Fibroblast of mammary gland (primary cell): ENCODE results near the gene TENM4.
A peak's percentile ranks its signal among the peaks of the same experiment; 100 is the strongest.

Experiments
- DNase-seq: peaks from one replicate; pipeline ENCODE4 v3.0.0-alpha.2; 2010; ENCODE audit warnings: low read depth
- H3K4me3 ChIP-seq: 2 replicates; pipeline ENCODE4 v1.5.1; 2011; ENCODE audit warnings: low read depth, mild to moderate bottlenecking, low read length, moderate library complexity; ENCODE audit not compliant: control insufficient read depth
- TF ChIP-seq, protein P1 (sequence below): conservative IDR thresholded peaks from 2 replicates; pipeline ENCODE4 v1.5.1; 2011; ENCODE audit warnings: low read depth, low read length, inconsistent platforms; ENCODE audit not compliant: control insufficient read depth, insufficient read depth

Gene TENM4

GRCh38 chr11:79329561-79329960 is 111.3 kb downstream of the TENM4 start:
- TF ChIP-seq, protein P1, sequence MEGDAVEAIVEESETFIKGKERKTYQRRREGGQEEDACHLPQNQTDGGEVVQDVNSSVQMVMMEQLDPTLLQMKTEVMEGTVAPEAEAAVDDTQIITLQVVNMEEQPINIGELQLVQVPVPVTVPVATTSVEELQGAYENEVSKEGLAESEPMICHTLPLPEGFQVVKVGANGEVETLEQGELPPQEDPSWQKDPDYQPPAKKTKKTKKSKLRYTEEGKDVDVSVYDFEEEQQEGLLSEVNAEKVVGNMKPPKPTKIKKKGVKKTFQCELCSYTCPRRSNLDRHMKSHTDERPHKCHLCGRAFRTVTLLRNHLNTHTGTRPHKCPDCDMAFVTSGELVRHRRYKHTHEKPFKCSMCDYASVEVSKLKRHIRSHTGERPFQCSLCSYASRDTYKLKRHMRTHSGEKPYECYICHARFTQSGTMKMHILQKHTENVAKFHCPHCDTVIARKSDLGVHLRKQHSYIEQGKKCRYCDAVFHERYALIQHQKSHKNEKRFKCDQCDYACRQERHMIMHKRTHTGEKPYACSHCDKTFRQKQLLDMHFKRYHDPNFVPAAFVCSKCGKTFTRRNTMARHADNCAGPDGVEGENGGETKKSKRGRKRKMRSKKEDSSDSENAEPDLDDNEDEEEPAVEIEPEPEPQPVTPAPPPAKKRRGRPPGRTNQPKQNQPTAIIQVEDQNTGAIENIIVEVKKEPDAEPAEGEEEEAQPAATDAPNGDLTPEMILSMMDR = no peak
- DNase-seq = no peak

GRCh38 chr11:79328402-79328801 is 112.4 kb downstream of the TENM4 start:
- TF ChIP-seq, protein P1 = no peak
- no peak overlapping the region for H3K4me3 ChIP-seq
- DNase-seq = no peak

More at GRCh38 chr11:79329561-79329960, 111.3 kb downstream of the TENM4 start:
- H3K4me3 ChIP-seq = no peak overlapping the region

DNA sequence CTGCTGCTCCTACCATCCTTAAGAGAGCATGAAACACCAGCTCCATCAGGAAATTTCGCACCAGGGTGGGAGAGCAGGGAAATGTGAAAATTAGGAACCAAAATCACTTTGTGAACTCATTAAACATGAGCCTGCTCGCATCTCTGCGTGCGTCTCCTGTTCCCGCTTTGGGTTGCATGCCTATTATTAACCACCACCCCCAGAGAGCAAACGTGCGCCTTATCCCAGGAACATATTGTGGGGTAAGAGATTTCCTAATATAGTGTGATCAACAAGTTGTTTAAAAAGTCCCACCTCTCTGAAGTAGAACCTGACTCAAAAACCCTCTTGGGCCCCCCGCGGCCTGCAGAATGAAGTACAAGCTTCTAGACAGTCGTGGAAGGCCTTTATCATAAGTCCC is 115.0 kb downstream of the TENM4 start:
- TF ChIP-seq, protein P1 = no peak
- no peak for DNase-seq
- no peak overlapping the region for H3K4me3 ChIP-seq

GRCh38 chr11:79321263-79321662 is 119.6 kb downstream of the TENM4 start:
- H3K4me3 ChIP-seq = no peak overlapping the region
- DNase-seq = peak; percentile 49
- TF ChIP-seq, protein P1 = no peak

GRCh38 chr11:79314906-79315689 is 125.7 kb downstream of the TENM4 start:
- TF ChIP-seq, protein P1 = no peak
- DNase-seq = peak; percentile 30
- H3K4me3 ChIP-seq = no peak overlapping the region

DNA sequence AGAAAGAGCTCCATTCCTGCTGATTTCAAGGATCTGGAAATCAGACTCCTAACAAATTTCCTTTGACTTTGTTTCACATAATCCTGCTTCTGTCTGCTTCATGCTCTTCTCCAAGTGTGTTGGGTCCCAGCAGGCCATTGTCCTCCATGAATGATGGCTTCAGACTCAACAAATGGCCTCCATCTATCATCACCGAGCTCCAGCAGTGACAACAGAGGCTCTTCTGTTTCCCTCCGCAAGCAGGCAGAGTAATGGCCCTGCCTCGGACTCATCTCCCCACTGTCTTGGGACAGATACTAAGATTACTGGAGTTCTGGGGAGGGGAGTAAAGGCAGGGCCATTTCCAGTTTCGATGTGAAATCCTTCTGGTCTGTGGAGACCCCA is 127.3 kb downstream of the TENM4 start:
- TF ChIP-seq, protein P1 = no peak
- DNase-seq = no peak
- H3K4me3 ChIP-seq = no peak overlapping the region
